ENCODE results near the gene KLF2. TPM values are rescaled to one million over a fixed set of nuclear protein-coding genes. Genes with fewer than 3 reads are reported as not detected.

The KLF2 gene
- total and polyA plus RNA-seq, 2 donors (not counting 1 experiment from before 2014, with no cell fraction given) = 6.7 to 19.2 TPM

DNA sequence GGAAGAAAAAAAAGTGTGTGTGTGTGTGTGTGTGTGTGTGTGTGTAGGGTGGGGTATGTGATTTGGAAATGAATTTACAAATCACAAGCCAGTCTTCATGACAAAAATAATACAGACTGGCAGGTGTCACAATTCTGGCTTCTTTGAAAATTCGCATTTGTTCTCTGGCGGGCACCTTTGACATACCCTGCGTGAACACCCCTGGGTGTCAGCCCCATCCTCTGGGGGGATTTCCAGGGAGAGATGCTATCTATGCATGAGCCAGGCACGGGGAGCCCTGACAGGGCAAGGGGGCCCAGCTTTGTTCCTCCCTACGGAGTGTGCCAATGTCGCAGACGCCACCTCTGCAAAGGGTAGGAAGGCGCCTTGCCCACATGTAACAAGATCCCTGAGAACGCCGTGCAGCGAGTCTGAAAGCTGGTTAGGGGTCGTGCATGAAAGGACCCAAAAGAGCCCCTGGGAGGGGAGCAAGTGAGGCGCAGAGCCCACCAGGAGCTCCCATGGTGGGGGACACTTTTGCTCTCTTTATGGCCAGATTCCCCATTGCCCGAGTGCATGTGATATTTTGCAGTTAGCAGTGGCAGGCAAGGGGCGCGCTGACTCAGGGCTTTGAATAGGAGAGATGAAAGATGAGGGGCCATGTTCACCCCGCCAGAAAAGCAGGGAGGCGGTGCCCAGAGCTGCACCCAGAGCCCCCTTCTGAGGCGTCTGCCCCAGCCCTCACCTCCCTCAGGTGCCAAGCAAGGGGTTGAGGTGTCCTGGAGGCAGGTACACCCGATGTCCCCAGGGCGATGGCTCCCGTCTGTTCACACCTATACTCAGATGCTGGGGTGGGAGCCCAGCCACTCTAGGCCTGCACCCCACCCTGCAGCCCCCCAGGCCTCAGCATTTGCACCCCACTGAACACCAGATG, 45.3 kb downstream of the KLF2 start:
- TF ChIP-seq, protein P1, sequence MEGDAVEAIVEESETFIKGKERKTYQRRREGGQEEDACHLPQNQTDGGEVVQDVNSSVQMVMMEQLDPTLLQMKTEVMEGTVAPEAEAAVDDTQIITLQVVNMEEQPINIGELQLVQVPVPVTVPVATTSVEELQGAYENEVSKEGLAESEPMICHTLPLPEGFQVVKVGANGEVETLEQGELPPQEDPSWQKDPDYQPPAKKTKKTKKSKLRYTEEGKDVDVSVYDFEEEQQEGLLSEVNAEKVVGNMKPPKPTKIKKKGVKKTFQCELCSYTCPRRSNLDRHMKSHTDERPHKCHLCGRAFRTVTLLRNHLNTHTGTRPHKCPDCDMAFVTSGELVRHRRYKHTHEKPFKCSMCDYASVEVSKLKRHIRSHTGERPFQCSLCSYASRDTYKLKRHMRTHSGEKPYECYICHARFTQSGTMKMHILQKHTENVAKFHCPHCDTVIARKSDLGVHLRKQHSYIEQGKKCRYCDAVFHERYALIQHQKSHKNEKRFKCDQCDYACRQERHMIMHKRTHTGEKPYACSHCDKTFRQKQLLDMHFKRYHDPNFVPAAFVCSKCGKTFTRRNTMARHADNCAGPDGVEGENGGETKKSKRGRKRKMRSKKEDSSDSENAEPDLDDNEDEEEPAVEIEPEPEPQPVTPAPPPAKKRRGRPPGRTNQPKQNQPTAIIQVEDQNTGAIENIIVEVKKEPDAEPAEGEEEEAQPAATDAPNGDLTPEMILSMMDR (conservative IDR thresholded peaks at IDR 0.05 in 1 of 2, IDR thresholded peaks at IDR 0.05 in 1 of 2; ENCODE audit: low read depth in 1 of 2, low read length in 2 of 2) = no peak
- TF ChIP-seq EZH2 (IDR thresholded peaks at IDR 0.05; ENCODE audit: low read length, missing control alignments) = no peak
- no peaks in the 10 kb centered on the region for H3K79me2 ChIP-seq (ENCODE audit: control insufficient read depth, insufficient read depth, low read length)
- no peaks in the 10 kb centered on the region for H3K9me3 ChIP-seq (ENCODE audit: control insufficient read depth, insufficient read depth, low read depth, low read length)
- DNase-seq (ENCODE audit: low read depth in 2 of 2) = no peak
- no peaks in the 10 kb centered on the region for H4K20me1 ChIP-seq (ENCODE audit: control insufficient read depth, extremely low read depth, insufficient read depth, low read length)
- peaks cover 3% of the 10 kb centered on the region for H3K36me3 ChIP-seq (ENCODE audit: control insufficient read depth, insufficient read depth, low read length)
- H3K4me1 ChIP-seq (ENCODE audit: control insufficient read depth, extremely low read depth, insufficient read depth, low read length) = peaks cover 28% of the 10 kb centered on the region
- H3K9ac ChIP-seq (ENCODE audit: insufficient read depth, low read length) = no peak overlapping the region
- no peak overlapping the region for H3K4me2 ChIP-seq (ENCODE audit: extremely low read depth, insufficient read depth, low read length)
- H2AFZ ChIP-seq (ENCODE audit: low read length) = no peak overlapping the region
- no peak overlapping the region for H3K27ac ChIP-seq (ENCODE audit: insufficient read depth, low read length)
- no peaks in the 10 kb centered on the region for H3K27me3 ChIP-seq (ENCODE audit: control insufficient read depth, insufficient read depth, low read length)
- H3K4me3 ChIP-seq (replicated peaks in 1 of 4; ENCODE audit: control extremely low read depth in 1 of 4, insufficient read depth in 1 of 4, low read depth in 3 of 4, low read length in 4 of 4) = no peak overlapping the region

- Histone ChIP-seq H3K4me1 (ENCODE audit: control insufficient read depth, extremely low read depth, insufficient read depth, low read length) (peaks cover 28% of the 10 kb centered on the region), H3K9ac (ENCODE audit: insufficient read depth, low read length) (no peak overlapping the region), H3K27ac (ENCODE audit: insufficient read depth, low read length) (no peak overlapping the region)
Observed at GRCh38 chr19:16370641-16371391, 46.2 kb downstream of the KLF2 start.

GRCh38 chr19:16371540-16371986, 46.9 kb downstream of the KLF2 start:
- DNase-seq (ENCODE audit: low read depth in 2 of 2) = no peak
- H3K27ac ChIP-seq (ENCODE audit: insufficient read depth, low read length) = no peak overlapping the region
- H4K20me1 ChIP-seq (ENCODE audit: control insufficient read depth, extremely low read depth, insufficient read depth, low read length) = no peaks in the 10 kb centered on the region
- no peak overlapping the region for H2AFZ ChIP-seq (ENCODE audit: low read length)
- peaks cover 8% of the 10 kb centered on the region for H3K36me3 ChIP-seq (ENCODE audit: control insufficient read depth, insufficient read depth, low read length)
- no peak overlapping the region for H3K4me2 ChIP-seq (ENCODE audit: extremely low read depth, insufficient read depth, low read length)
- no peak for TF ChIP-seq EZH2 (IDR thresholded peaks at IDR 0.05; ENCODE audit: low read length, missing control alignments)
- TF ChIP-seq, protein P1 (conservative IDR thresholded peaks at IDR 0.05 in 1 of 2, IDR thresholded peaks at IDR 0.05 in 1 of 2; ENCODE audit: low read depth in 1 of 2, low read length in 2 of 2) = no peak
- no peaks in the 10 kb centered on the region for H3K79me2 ChIP-seq (ENCODE audit: control insufficient read depth, insufficient read depth, low read length)
- no peak overlapping the region for H3K4me3 ChIP-seq (replicated peaks in 1 of 4; ENCODE audit: control extremely low read depth in 1 of 4, insufficient read depth in 1 of 4, low read depth in 3 of 4, low read length in 4 of 4)
- H3K9ac ChIP-seq (ENCODE audit: insufficient read depth, low read length) = no peak overlapping the region
- H3K4me1 ChIP-seq (ENCODE audit: control insufficient read depth, extremely low read depth, insufficient read depth, low read length) = peaks cover 30% of the 10 kb centered on the region
- H3K9me3 ChIP-seq (ENCODE audit: control insufficient read depth, insufficient read depth, low read depth, low read length) = no peaks in the 10 kb centered on the region
- H3K27me3 ChIP-seq (ENCODE audit: control insufficient read depth, insufficient read depth, low read length) = no peaks in the 10 kb centered on the region

More at GRCh38 chr19:16370641-16371391, 46.2 kb downstream of the KLF2 start:
- no peak for DNase-seq (ENCODE audit: low read depth in 2 of 2)
- no peaks in the 10 kb centered on the region for H3K9me3 ChIP-seq (ENCODE audit: control insufficient read depth, insufficient read depth, low read depth, low read length)
- H3K4me3 ChIP-seq (replicated peaks in 1 of 4; ENCODE audit: control extremely low read depth in 1 of 4, insufficient read depth in 1 of 4, low read depth in 3 of 4, low read length in 4 of 4) = no peak overlapping the region
- H3K79me2 ChIP-seq (ENCODE audit: control insufficient read depth, insufficient read depth, low read length) = no peaks in the 10 kb centered on the region
- no peaks in the 10 kb centered on the region for H3K27me3 ChIP-seq (ENCODE audit: control insufficient read depth, insufficient read depth, low read length)
- no peak overlapping the region for H2AFZ ChIP-seq (ENCODE audit: low read length)
- H4K20me1 ChIP-seq (ENCODE audit: control insufficient read depth, extremely low read depth, insufficient read depth, low read length) = no peaks in the 10 kb centered on the region
- TF ChIP-seq, protein P1 (conservative IDR thresholded peaks at IDR 0.05 in 1 of 2, IDR thresholded peaks at IDR 0.05 in 1 of 2; ENCODE audit: low read depth in 1 of 2, low read length in 2 of 2) = no peak
- H3K4me2 ChIP-seq (ENCODE audit: extremely low read depth, insufficient read depth, low read length) = no peak overlapping the region
- peaks cover 8% of the 10 kb centered on the region for H3K36me3 ChIP-seq (ENCODE audit: control insufficient read depth, insufficient read depth, low read length)

All from fibroblast of lung (primary cell).